T-cell (primary cell): ENCODE measurements around the gene MARCHF6. TPM values are rescaled to one million over a fixed set of nuclear protein-coding genes. Genes with fewer than 3 reads are reported as not detected.

Source experiments
- ATAC-seq, 4 experiments: fragments of 200-7000 bp in 3 of 4; fragments of 150-1000 bp in 1 of 4; cut with Tn5 transposase; replicated peaks in 1 of 4; 1 replicate in 3 of 4; 2 replicates in 1 of 4; pipeline ENCODE4 v1.10.0; 2021; ENCODE audit warnings: moderate library complexity in 3 of 4, mild to moderate bottlenecking in 2 of 4, moderate number of reproducible peaks in 1 of 4
- CTCF ChIA-PET, 2 donors: fragments of 300-600 bp; sonication (Branson Sonifier 250); formaldehyde crosslinking; loops; one replicate each; lab custom pipeline; 2022; ENCODE audit warnings: antibody characterized with exemption in 2 of 2; lab: Charles Lee
- POLR2A ChIA-PET, 2 donors: fragments of 300-600 bp; sonication (Branson Sonifier 250); formaldehyde crosslinking; loops; one replicate each; lab custom pipeline; 2022; ENCODE audit warnings: antibody characterized with exemption in 2 of 2; lab: Charles Lee
- DNase-seq, 35 experiments: peaks; one replicate each; pipeline versions ENCODE4 v3.0.0 to v3.0.0-alpha.2; 2013 to 2023
- H3K27ac ChIP-seq: one replicate; pipeline ENCODE4 v1.5.1; 2013; ENCODE audit warnings: low read length
- H3K27me3 ChIP-seq, 2 experiments: replicated peaks in 1 of 2; 1 replicate in 1 of 2; 2 replicates in 1 of 2; pipeline versions ENCODE4 v1.6.1 to v1.7.0; 2013; ENCODE audit warnings: low read length in 1 of 2, mixed read lengths in 1 of 2; ENCODE audit not compliant: control insufficient read depth in 2 of 2, insufficient read depth in 2 of 2; ENCODE audit errors: extremely low read depth in 1 of 2
- H3K36me3 ChIP-seq, 2 donors: 1 replicate in 1 of 2; 2 replicates in 1 of 2; pipeline versions ENCODE4 v1.6.1 to v1.7.0; 2013; ENCODE audit warnings: low read length in 1 of 2; ENCODE audit not compliant: control insufficient read depth in 2 of 2, insufficient read depth in 1 of 2; ENCODE audit errors: extremely low read depth in 1 of 2
- H3K4me1 ChIP-seq, 2 experiments: 1 replicate in 1 of 2; 2 replicates in 1 of 2; pipeline versions ENCODE4 v1.6.1 to v1.7.0; 2013; ENCODE audit warnings: low read length in 2 of 2, mixed read lengths in 1 of 2; ENCODE audit not compliant: insufficient read depth in 2 of 2, control insufficient read depth in 1 of 2; ENCODE audit errors: extremely low read depth in 1 of 2
- H3K4me3 ChIP-seq, 2 donors: 1 replicate in 1 of 2; 2 replicates in 1 of 2; pipeline versions ENCODE4 v1.5.1 to v1.7.0; 2013; ENCODE audit warnings: mild to moderate bottlenecking in 2 of 2, low read length in 1 of 2, moderate library complexity in 1 of 2; ENCODE audit not compliant: control insufficient read depth in 1 of 2; ENCODE audit errors: extremely low read depth in 1 of 2
- H3K9me3 ChIP-seq: 2 replicates; pipeline ENCODE4 v1.7.0; 2013
- H3K27ac Mint-ChIP-seq, 2 donors: one replicate each; pipeline ENCODE4 v1.8.0; 2020 to 2021; ENCODE audit warnings: mild to moderate bottlenecking in 2 of 2, mixed read lengths in 2 of 2
- H3K27me3 Mint-ChIP-seq, 2 donors: one replicate each; pipeline ENCODE4 v1.8.0; 2021 to 2022; ENCODE audit warnings: mixed read lengths in 2 of 2
- H3K36me3 Mint-ChIP-seq: one replicate; pipeline ENCODE4 v1.8.0; 2021; ENCODE audit warnings: mixed read lengths
- H3K4me1 Mint-ChIP-seq, 3 donors: one replicate each; pipeline ENCODE4 v1.8.0; 2020 to 2022; ENCODE audit warnings: mixed read lengths in 3 of 3, mild to moderate bottlenecking in 1 of 3
- H3K4me3 Mint-ChIP-seq, 3 donors: one replicate each; pipeline ENCODE4 v1.8.0; 2020 to 2022; ENCODE audit warnings: mild to moderate bottlenecking in 3 of 3, mixed read lengths in 3 of 3, moderate library complexity in 3 of 3
- H3K9me3 Mint-ChIP-seq, 3 donors: one replicate each; pipeline ENCODE4 v1.8.0; 2020 to 2022; ENCODE audit warnings: mixed read lengths in 3 of 3
- WGBS: methylation state at CpG from one replicate; pipeline ENCODE4 v1.1.5; 2013; ENCODE audit warnings: missing lambda C conversion rate; ENCODE audit not compliant: insufficient coverage; 5-methylcytosine and 5-hydroxymethylcytosine counted together
- total RNA-seq, 35 experiments: library from RNA in 6 of 35; stranded (reverse) in 6 of 35; fragments of 120-200 nt in 1 of 35; gene quantifications; one replicate each; pipeline versions ENCODE4 v1.2.1 to v1.2.4 and lab custom pipeline; 2013 to 2026

MARCHF6 gene
- total RNA-seq, 5 donors from 2014 or later (not counting 1 experiment from before 2014, with no cell fraction given) = 146 to 185 (median 167) TPM

GRCh38 chr5:10330511-10331230, 22.8 kb upstream of the MARCHF6 start:
- Histone ChIP-seq H3K4me1 (peaks cover 0 to 12% of the 10 kb centered on the region in 2 experiments), H3K27me3 (peaks cover 4 to 44% of the 10 kb centered on the region in 2 experiments), H3K36me3 (no peaks in the 10 kb centered on the region), H3K27ac (no peak overlapping the region), H3K9me3 (no peaks in the 10 kb centered on the region), H3K4me3 (no peak overlapping the region)
- peaks cover 36 to 43% of the 10 kb centered on the region in 2 donors for H3K27me3 Mint-ChIP-seq
- WGBS = 94% methylated on average over 6 of the region's 10 CpGs
- POLR2A ChIA-PET = interaction anchor here in 1 of 2 donors (0.7 kb wide), 1 partner anchor 299 kb away, joined by 3 read pairs; no protein-coding TSS in a partner anchor
- no peaks in the 10 kb centered on the region for H3K9me3 Mint-ChIP-seq
- ATAC-seq (no peak), DNase-seq (no peak)
- peak overlapping the region in 1 of 2 donors; percentile 24 for H3K27ac Mint-ChIP-seq
- CTCF ChIA-PET = no interaction called here
- no peak overlapping the region for H3K4me3 Mint-ChIP-seq
- peaks cover 3 to 7% (median 7%) of the 10 kb centered on the region in 3 donors for H3K4me1 Mint-ChIP-seq
- H3K36me3 Mint-ChIP-seq = no peaks in the 10 kb centered on the region

- Mint-ChIP-seq H3K27ac (peak overlapping the region in 1 of 2 donors; percentile 24), H3K9me3 (no peaks in the 10 kb centered on the region), H3K36me3 (no peaks in the 10 kb centered on the region), H3K4me3 (no peak overlapping the region), H3K4me1 (peaks cover 3 to 7% (median 7%) of the 10 kb centered on the region in 3 donors), H3K27me3 (peaks cover 38 to 49% of the 10 kb centered on the region in 2 donors)
- Histone ChIP-seq H3K27me3 (peaks cover 4 to 44% of the 10 kb centered on the region in 2 experiments), H3K4me3 (no peak overlapping the region), H3K27ac (no peak overlapping the region), H3K36me3 (no peaks in the 10 kb centered on the region), H3K9me3 (no peaks in the 10 kb centered on the region), H3K4me1 (peaks cover 0 to 12% of the 10 kb centered on the region in 2 experiments)
- DNase-seq (no peak), ATAC-seq (no peak)
- 96% methylated on average over 4 of the region's 7 CpGs for WGBS
- CTCF ChIA-PET = no interaction called here
- POLR2A ChIA-PET = interaction anchor here in 1 of 2 donors (0.7 kb wide), 1 partner anchor 298 kb away, joined by 3 read pairs; no protein-coding TSS in a partner anchor
These were observed 22.1 kb upstream of the MARCHF6 start for GRCh38 chr5:10331341-10331796.

- Histone ChIP-seq H3K27ac (no peak overlapping the region), H3K27me3 (peaks cover 4 to 44% of the 10 kb centered on the region in 2 experiments), H3K9me3 (no peaks in the 10 kb centered on the region), H3K4me3 (no peak overlapping the region), H3K36me3 (no peaks in the 10 kb centered on the region), H3K4me1 (peaks cover 0 to 12% of the 10 kb centered on the region in 2 experiments)
- POLR2A ChIA-PET = no interaction called here
- WGBS = 81% methylated on average over 4 of the region's 5 CpGs
- ATAC-seq = no peak
- CTCF ChIA-PET = no interaction called here
- peak overlapping the region; percentile 9 to 28 (median 26) for H3K4me3 Mint-ChIP-seq
- no peaks in the 10 kb centered on the region for H3K9me3 Mint-ChIP-seq
- no peaks in the 10 kb centered on the region for H3K36me3 Mint-ChIP-seq
- DNase-seq = no peak
- H3K27me3 Mint-ChIP-seq = peaks cover 38 to 50% of the 10 kb centered on the region in 2 donors
- H3K27ac Mint-ChIP-seq = no peak overlapping the region
- peaks cover 3 to 7% (median 7%) of the 10 kb centered on the region in 3 donors for H3K4me1 Mint-ChIP-seq
These were observed 21.2 kb upstream of the MARCHF6 start for GRCh38 chr5:10332301-10332700.

GRCh38 chr5:10333154-10334006, 20.1 kb upstream of the MARCHF6 start:
- H3K27me3 ChIP-seq = peaks cover 4 to 44% of the 10 kb centered on the region in 2 experiments
- POLR2A ChIA-PET = interaction anchor here in 1 of 2 donors (0.6 kb wide), 1 partner anchor 24 kb away, joined by 5 read pairs; no protein-coding TSS in a partner anchor
- H3K27ac ChIP-seq = no peak overlapping the region
- WGBS = 4% methylated on average over 70 of the region's 81 CpGs
- peaks cover 3 to 7% (median 7%) of the 10 kb centered on the region in 3 donors for H3K4me1 Mint-ChIP-seq
- peaks cover 0 to 12% of the 10 kb centered on the region in 2 experiments for H3K4me1 ChIP-seq
- CTCF ChIA-PET = no interaction called here
- no peaks in the 10 kb centered on the region for H3K9me3 ChIP-seq
- ATAC-seq = peak; percentile 34 to 60 (median 46)
- H3K27me3 Mint-ChIP-seq = peaks cover 38 to 50% of the 10 kb centered on the region in 2 donors
- peak overlapping the region in 1 of 2 donors; percentile 55 for H3K27ac Mint-ChIP-seq
- H3K4me3 ChIP-seq = peak overlapping the region; percentile 49 to 66
- H3K36me3 ChIP-seq = no peaks in the 10 kb centered on the region
- peak in 9 of 35 experiments; percentile 1 to 16 (median 3) for DNase-seq
- no peaks in the 10 kb centered on the region for H3K9me3 Mint-ChIP-seq
- peak overlapping the region; percentile 81 to 88 (median 82) for H3K4me3 Mint-ChIP-seq
- no peaks in the 10 kb centered on the region for H3K36me3 Mint-ChIP-seq

GRCh38 chr5:10334831-10335230, 18.7 kb upstream of the MARCHF6 start:
- Mint-ChIP-seq H3K4me3 (peak overlapping the region in 2 of 3 donors; percentile 17 to 88), H3K27ac (peak overlapping the region in 1 of 2 donors; percentile 14), H3K27me3 (peaks cover 38 to 49% of the 10 kb centered on the region in 2 donors), H3K36me3 (no peaks in the 10 kb centered on the region), H3K4me1 (peaks cover 3 to 7% (median 7%) of the 10 kb centered on the region in 3 donors), H3K9me3 (no peaks in the 10 kb centered on the region)
- Histone ChIP-seq H3K9me3 (no peaks in the 10 kb centered on the region), H3K4me1 (peaks cover 0 to 12% of the 10 kb centered on the region in 2 experiments), H3K36me3 (no peaks in the 10 kb centered on the region), H3K27me3 (peaks cover 4 to 44% of the 10 kb centered on the region in 2 experiments), H3K27ac (no peak overlapping the region), H3K4me3 (no peak overlapping the region)
- ChIA-PET POLR2A (no interaction called here), CTCF (no interaction called here)
- ATAC-seq (no peak), DNase-seq (no peak)
- WGBS = 72% methylated on average over 3 of the region's 5 CpGs
